Jurkat, Clone E6-1 (cell line): ENCODE results near the gene RPTOR.

Experiments used
- DNase-seq: peaks from one replicate; pipeline ENCODE4 v3.0.0-alpha.2; 2011; ENCODE audit warnings: low read depth, low spot score
- H3K4me3 ChIP-seq: 2 replicates; pipeline ENCODE4 v1.5.1; 2011; ENCODE audit warnings: mild to moderate bottlenecking, low read length, control low read depth, moderate library complexity

The RPTOR gene

GRCh38 chr17:80892019-80892855 is 347.6 kb downstream of the RPTOR start:
- H3K4me3 ChIP-seq, result no peak overlapping the region; the same call in 1 of the 2 replicates
- no peak for DNase-seq

DNA sequence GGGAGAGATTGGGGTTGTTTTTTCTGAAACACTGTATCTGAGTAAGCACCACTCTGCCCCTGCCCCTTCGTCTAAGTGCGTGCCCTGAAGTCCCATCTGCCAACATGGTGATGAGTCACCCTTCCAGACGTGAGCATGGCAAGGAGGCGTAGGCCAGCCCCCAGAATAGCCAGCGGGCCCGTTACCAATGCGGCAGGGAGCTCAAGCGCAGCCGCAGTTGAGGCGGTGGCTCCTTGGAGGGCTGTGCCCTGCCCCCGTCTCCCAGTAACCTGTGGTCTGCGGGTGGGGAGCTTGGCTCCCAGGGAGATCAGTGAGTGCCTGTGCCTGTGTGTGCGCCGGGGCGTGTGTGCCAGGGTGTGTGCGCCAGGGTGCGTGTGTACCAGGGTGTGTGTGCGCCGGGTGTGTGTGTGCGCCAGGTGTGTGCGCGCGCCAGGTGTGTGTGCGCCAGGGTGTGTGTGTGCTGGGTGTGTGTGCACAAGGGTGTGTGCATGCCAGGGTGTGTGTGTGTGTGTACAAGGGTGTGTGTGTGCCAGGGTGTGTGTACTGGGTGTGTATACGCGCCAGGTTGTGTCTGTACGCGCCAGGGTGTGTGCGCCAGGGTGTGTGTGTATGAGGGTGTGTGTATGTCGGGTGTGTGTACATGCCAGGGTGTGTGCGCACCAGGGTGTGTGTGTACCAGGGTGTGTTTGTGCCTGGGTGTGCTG is 348.4 kb downstream of the RPTOR start:
- H3K4me3 ChIP-seq, result no peak overlapping the region
- no peak for DNase-seq

DNA sequence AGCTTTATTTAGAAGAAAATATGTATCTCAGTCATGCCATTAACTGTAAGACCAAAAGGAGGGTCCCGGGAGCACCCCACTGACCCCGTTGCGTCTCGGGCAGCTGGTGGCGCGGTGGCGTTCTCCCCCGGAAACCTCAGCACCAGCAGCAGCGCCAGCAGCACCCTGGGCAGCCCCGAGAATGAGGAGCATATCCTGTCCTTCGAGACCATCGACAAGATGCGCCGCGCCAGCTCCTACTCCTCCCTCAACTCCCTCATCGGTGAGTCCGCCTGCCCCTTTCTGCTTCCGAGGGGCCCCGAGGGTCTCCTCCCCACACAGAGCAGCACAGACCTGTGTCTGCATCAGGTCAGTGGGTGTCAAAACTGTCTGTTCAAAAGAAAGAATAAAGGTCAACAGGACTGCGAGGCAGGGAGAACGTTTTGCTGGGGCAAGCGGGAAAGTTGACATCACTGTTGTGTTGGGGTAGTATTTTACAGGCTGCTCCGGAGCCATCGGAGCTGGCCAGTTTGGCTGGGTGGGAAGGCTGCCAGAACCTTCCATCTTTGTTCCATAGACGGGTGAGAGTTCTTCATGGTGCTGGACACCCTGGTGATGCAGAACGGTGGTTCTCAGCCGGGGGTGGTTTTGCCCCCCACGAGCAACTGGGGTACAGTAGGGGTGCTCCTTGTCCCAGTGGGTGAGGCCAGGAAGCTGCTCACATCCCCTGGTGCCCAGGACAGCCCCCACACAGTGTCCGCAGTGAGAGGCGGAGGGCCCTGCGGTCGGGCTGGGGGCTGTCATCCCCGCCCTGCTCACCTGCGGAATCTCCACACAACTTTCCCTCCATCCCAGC is 349.2 kb downstream of the RPTOR start:
- no peak for DNase-seq
- no peak overlapping the region for H3K4me3 ChIP-seq

- no peak for DNase-seq
- no peak overlapping the region for H3K4me3 ChIP-seq
These were observed 349.7 kb downstream of the RPTOR start for GRCh38 chr17:80894439-80894721.

GRCh38 chr17:80894726-80895125 is 350.1 kb downstream of the RPTOR start:
- no peak for DNase-seq
- H3K4me3 ChIP-seq, result no peak overlapping the region

DNA sequence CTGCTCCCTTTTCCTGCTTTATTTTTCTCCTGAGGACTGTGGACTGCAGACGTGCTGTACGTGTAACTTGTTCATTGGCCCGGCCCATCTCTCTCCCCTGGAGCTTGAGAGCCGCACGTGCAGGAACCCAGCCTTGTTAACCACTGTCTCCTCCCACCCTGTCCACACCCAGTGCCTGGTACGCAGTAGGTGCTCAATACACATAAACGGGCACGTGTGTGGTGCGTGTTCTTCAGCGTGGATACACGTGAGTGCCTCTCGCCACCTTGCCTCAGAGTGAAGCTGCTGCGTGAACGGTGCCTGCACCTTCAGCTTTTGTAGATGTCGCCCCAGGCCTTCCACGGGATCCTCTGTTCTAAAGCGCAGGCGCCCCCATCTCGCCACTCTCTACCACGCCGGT is 350.7 kb downstream of the RPTOR start:
- no peak for DNase-seq
- H3K4me3 ChIP-seq, result no peak overlapping the region

DNA sequence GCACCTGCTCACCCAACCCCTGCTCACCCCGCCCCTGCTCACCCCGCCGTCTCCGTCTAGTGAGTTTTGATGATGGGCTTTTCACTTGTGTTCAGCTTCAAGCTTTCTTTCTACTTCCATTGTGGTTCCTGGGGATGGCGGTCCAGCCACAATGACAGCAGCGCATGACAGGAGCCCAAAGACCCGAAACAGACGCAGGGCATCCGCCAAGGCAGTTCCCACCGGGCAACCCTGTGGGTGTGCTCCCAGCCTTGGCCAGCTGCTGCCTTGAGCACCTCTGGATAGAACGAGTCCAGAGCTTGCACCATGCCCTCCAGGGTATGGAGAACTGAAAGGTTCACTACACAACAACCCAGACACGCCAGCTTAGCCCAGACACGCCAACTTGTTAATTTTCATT is 354.1 kb downstream of the RPTOR start:
- H3K4me3 ChIP-seq, result no peak overlapping the region
- DNase-seq, result no peak

DNA sequence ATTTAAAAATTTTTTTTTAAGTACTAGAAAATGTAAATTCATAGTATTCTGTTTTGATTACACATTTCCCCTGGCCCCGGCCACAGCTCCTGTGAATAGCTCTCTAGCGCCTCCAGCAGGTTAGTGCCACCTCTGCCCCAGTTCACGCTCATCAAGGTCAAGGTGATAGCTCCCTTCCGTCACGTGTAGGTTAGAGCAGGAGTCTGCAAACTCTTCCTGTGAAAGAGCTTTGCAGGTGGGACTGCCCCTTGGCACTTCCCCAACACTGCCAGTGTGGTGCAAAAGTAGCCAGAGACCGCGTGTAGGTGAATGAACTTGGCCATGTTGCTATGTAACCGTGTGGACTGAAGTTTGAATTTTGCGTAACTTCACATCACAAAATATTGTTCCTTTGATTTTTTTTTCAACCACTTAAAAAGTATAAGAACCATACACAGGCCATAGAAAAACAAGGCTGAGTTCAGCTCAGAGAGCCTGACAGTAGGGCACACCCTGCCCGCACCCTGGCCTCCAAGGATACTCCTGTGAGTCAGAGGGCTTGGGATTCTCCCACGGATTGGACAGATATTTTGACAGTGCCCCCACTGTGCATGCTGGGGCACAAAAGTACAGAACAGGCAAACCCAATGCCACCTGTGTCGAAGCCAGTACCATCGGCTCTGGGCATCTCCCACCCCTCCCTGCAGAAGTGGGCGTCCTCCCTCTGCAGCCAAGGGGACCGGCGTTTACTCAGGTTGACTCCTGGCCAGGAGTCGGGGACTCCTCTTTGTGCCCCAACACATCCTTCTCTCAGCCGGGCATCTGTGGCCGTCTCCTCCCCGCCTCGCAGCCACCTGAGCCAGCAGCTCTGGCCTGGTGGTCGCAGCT is 355.0 kb downstream of the RPTOR start:
- DNase-seq, result peak; percentile 45
- no peak overlapping the region for H3K4me3 ChIP-seq

DNA sequence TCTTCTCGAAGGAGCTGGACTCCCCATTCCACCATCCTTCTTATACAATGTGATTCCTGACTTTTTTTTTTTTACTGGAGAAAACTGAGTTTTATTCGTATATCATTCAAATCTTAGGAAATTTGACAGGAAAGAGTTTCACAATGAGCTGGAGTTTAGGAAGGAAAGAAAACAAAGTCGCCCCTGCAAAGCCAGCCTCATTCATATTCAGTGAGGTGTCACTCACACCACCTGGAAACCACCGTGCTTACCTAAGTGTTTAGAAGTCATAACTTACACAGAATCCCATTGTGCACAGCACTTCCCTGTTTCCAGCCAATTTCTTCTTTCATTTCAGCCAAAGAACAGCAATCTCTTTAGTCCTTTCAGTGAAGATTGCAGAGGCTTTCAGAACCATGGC is 356.7 kb downstream of the RPTOR start:
- DNase-seq, result no peak

DNA sequence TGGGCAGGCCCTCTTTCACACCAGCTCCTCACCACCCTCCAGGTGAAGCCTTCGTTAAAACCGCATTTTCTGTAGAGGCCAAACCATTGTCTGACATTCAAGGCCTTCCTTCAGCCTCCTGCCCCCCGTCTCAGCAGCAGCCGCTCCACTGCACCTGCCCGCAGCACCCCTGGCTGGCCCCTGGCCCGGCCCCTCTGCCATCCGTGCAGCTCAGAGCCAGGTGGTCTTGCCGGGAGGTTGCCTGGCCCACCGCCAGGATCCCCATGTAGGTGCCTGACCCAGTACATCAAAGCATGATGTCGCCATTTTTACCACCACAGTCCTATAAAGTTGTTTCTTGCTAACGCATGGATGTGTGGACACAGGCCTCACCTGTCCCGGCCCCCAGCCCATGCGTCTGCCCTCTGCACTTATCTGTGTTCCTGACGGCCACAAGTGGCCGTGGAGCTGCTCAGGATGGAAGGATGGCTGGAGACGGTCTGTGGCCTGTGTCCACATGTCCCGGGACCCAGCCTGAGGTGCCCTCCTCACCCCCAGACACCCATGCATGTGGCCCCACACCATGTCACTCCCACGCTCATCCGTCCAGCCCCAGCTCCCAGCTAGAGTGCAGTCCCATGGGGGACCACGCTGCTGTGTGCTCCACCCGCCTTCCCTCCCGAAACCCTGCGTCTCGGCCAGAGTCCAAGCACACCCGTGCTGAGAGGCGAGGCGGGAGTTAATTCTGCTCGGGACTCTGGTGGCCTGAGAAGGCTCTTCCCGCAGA is 357.7 kb downstream of the RPTOR start:
- DNase-seq, result no peak
- no peak overlapping the region for H3K4me3 ChIP-seq

More for the DNA sequence above, 356.7 kb downstream of the RPTOR start:
- no peak overlapping the region for H3K4me3 ChIP-seq

DNA sequence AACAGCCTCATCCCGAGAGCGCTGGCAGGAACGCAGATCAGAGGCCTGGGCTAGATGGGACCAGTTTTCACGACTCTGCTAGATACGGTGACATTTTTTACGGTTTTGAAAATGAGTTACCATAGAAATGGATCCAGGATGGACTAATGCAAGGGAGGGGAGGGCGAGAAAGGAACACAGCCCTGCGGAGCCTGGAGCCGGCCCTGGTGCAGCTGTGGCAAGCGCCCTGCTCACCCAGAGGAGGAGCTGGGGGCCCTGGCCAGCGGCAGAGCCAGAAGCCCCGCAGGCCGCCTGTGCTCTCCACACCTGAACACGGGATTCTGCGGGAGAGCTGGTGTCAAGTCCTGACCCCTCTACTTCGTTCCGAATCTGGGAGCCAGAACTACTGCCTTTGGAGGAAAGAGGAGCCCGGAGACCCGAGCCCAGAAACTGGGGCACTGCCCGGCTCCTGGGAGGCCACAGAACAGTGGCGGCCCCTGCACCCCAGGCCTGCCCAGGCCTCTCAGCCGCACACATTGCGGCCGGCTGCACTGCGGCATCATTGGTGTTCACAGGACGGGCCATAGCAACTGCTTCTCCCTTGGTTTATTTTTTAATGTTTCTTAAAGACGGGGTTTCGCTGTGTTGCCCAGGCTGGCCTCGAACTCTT is 358.4 kb downstream of the RPTOR start:
- H3K4me3 ChIP-seq, result no peak overlapping the region

DNA sequence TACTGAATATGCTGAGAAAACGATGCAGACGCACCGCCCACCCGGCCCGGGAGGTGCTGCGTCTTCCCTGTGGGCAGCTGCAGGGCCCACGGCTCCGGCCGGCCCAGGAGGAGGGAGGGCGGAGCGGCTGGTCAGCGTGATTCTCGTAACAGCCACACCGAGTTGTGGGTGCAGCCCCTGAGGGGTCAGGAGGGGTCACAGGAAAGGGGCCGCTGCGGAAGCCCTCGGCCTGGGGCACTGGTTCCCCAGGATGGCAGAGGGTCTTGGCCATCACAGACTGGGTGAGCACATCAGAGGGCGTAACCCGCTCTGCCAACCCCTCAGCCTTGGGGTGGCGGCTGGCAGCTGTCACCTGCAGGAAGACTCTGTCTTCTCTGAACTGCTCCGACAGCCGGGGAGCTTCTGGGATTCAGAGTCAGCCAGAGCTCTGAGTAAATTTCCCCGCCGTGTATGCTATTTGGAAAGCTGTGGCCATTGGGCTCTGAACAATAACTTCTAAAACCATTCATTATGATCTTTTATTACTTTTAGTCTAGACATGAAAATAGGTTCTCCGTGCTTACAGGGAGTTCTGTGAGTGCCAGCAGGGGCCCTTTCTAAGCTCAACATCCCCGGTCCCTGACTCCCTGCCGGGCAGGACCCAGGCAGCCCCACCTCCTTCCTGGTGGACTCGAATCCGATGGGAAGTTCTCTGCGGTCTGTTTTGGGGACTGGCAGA is 359.6 kb downstream of the RPTOR start:
- no peak for DNase-seq
- H3K4me3 ChIP-seq, result no peak overlapping the region

More for the DNA sequence above, 358.4 kb downstream of the RPTOR start:
- DNase-seq, result no peak

GRCh38 chr17:80905586-80906230 is 361.1 kb downstream of the RPTOR start:
- DNase-seq, result no peak

GRCh38 chr17:80906364-80907259 is 362.0 kb downstream of the RPTOR start:
- DNase-seq, result no peak
- no peak overlapping the region for H3K4me3 ChIP-seq

More at GRCh38 chr17:80905586-80906230, 361.1 kb downstream of the RPTOR start:
- no peak overlapping the region for H3K4me3 ChIP-seq

DNA sequence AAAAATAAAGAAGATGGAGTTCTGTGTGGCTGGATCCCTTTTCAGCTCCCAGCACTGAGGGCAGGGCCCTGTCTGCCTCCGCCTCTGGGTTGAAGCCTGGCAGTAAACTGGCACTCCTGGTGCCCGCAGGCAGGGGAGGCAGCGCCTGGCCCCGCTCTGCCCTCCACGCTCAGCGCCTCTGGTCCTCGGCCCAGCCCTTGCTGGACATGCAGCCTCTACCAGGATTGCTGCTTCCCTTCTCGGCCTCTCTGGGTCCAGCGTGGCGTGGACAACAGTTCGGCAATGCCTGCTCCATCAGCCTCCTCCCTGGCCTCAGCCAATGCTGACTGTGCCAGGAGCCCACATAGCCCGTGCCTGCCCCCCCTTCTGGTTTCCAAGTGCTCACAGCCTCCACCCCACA is 362.6 kb downstream of the RPTOR start:
- DNase-seq, result no peak
- H3K4me3 ChIP-seq, result no peak overlapping the region

DNA sequence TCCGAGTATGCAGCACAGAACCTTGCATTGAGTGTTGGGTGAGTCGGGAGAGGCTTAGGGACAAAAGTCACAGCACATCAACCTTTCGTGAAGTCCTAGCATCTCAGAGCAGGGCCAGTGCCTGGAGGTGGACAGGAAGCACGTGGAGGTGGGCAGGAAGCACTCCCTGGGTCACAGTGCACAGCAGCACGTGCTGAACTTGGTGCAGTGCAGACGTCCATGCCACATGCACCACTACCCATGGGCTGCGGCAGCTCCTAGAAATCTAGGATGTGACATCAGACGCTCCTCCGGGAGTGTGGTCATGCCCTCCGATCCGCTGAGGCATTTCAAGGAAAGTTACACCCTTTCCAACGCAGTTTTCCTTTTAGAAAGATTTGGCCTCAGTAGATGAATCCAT is 363.6 kb downstream of the RPTOR start:
- no peak overlapping the region for H3K4me3 ChIP-seq
- DNase-seq, result no peak
